IMR-90 (cell line): ENCODE measurements around the gene PDE4B. TPM values are rescaled to one million over a fixed set of nuclear protein-coding genes. Genes with fewer than 3 reads are reported as not detected.
A peak's percentile ranks its signal among the peaks of the same experiment; 100 is the strongest.

Experiments used
- ATAC-seq: fragments of 200-7000 bp; cut with Tn5 transposase; 2 replicates; pipeline ENCODE4 v1.9.1; 2020; ENCODE audit warnings: low read depth, mild to moderate bottlenecking, moderate library complexity
- BruUV-seq: library from RNA; stranded (reverse); fragments of 400-500 nt; replicated peaks from 2 replicates; lab custom pipeline; 2021; lab: Mats Ljungman, UMichigan
- CTCF ChIA-PET: fragments of 300-600 bp; formaldehyde crosslinking; extraction: SDS; loops from one replicate; lab custom pipeline; 2021; ENCODE audit warnings: antibody characterized with exemption; lab: Yijun Ruan, JAX
- POLR2A ChIA-PET: fragments of 300-600 bp; sonication (Branson Sonifier 250); formaldehyde crosslinking; loops from one replicate; lab custom pipeline; 2022; ENCODE audit warnings: antibody characterized with exemption; ENCODE audit not compliant: unreplicated experiment; lab: Charles Lee
- DNase-seq: peaks from one replicate; pipeline ENCODE4 v3.0.0; 2013
- H2AFZ ChIP-seq: replicated peaks from 2 replicates; pipeline ENCODE3; 2013; ENCODE audit warnings: low read length, mild to moderate bottlenecking; ENCODE audit not compliant: poor library complexity
- H2AK5ac ChIP-seq: 2 replicates; pipeline ENCODE4 v1.6.1; 2013; ENCODE audit warnings: low read depth, low read length, inconsistent platforms
- H2AK9ac ChIP-seq: replicated peaks from 2 replicates; pipeline ENCODE3; 2013; ENCODE audit warnings: mild to moderate bottlenecking, low read depth, low read length, moderate library complexity; ENCODE audit not compliant: poor library complexity
- H2BK120ac ChIP-seq: 2 replicates; pipeline ENCODE4 v1.6.1; 2013; ENCODE audit warnings: low read depth, low read length, inconsistent platforms
- H2BK15ac ChIP-seq: 3 replicates; pipeline ENCODE4 v1.6.1; 2013; ENCODE audit warnings: low read depth, low read length, inconsistent platforms
- H2BK20ac ChIP-seq: 2 replicates; pipeline ENCODE4 v1.6.1; 2013; ENCODE audit warnings: low read depth, mild to moderate bottlenecking, inconsistent platforms, low read length, moderate library complexity
- H2BK5ac ChIP-seq: 2 replicates; pipeline ENCODE4 v1.6.1; 2013; ENCODE audit warnings: mild to moderate bottlenecking, low read depth, low read length, inconsistent platforms; ENCODE audit not compliant: poor library complexity, severe bottlenecking
- H3K14ac ChIP-seq: replicated peaks from 2 replicates; pipeline ENCODE4 v1.6.1; 2013; ENCODE audit warnings: low read depth, low read length, inconsistent platforms
- H3K18ac ChIP-seq: 2 replicates; pipeline ENCODE4 v1.6.1; 2013; ENCODE audit warnings: low read depth, low read length, control low read depth
- H3K23ac ChIP-seq: 2 replicates; pipeline ENCODE4 v1.6.1; 2013; ENCODE audit warnings: low read depth, low read length, inconsistent platforms
- H3K27ac ChIP-seq: 2 replicates; pipeline ENCODE4 v1.5.1; 2013; ENCODE audit warnings: mild to moderate bottlenecking, control low read depth, low read length; ENCODE audit not compliant: insufficient read depth
- H3K27me3 ChIP-seq: 2 replicates; pipeline ENCODE4 v1.6.1; 2013; ENCODE audit warnings: low read length; ENCODE audit not compliant: control insufficient read depth, insufficient read depth
- H3K36me3 ChIP-seq: 2 replicates; pipeline ENCODE4 v1.6.1; 2013; ENCODE audit warnings: low read length, mixed read lengths; ENCODE audit not compliant: control insufficient read depth, insufficient read depth
- H3K4ac ChIP-seq: 2 replicates; pipeline ENCODE4 v1.6.1; 2013; ENCODE audit warnings: low read depth, low read length, inconsistent platforms
- H3K4me1 ChIP-seq: 2 replicates; pipeline ENCODE4 v1.6.1; 2013; ENCODE audit warnings: low read length, mixed read lengths; ENCODE audit not compliant: control insufficient read depth, insufficient read depth
- H3K4me2 ChIP-seq: 2 replicates; pipeline ENCODE4 v1.6.1; 2013; ENCODE audit warnings: low read depth, mild to moderate bottlenecking, control low read depth, low read length, moderate library complexity
- H3K4me3 ChIP-seq: 2 replicates; pipeline ENCODE4 v1.5.1; 2013; ENCODE audit warnings: low read depth, mild to moderate bottlenecking, control low read depth, low read length, moderate library complexity; ENCODE audit not compliant: insufficient read depth
- H3K56ac ChIP-seq: 2 replicates; pipeline ENCODE4 v1.6.1; 2013; ENCODE audit warnings: low read length, inconsistent platforms; ENCODE audit not compliant: insufficient read depth; ENCODE audit errors: extremely low read depth
- H3K79me1 ChIP-seq, 2 experiments: 2 replicates each; pipeline ENCODE4 v1.6.1; 2013; ENCODE audit warnings: low read length in 2 of 2, inconsistent platforms in 1 of 2, low read depth in 1 of 2
- H3K9ac ChIP-seq: 2 replicates; pipeline ENCODE4 v1.6.1; 2013; ENCODE audit warnings: low read depth, low read length, control low read depth
- H3K9me1 ChIP-seq: 2 replicates; pipeline ENCODE4 v1.6.1; 2013; ENCODE audit warnings: low read length, inconsistent platforms; ENCODE audit not compliant: insufficient read depth
- H3K9me3 ChIP-seq: 2 replicates; pipeline ENCODE4 v1.6.1; 2013; ENCODE audit warnings: low read length; ENCODE audit not compliant: control insufficient read depth, insufficient read depth
- H4K20me1 ChIP-seq: 2 replicates; pipeline ENCODE4 v1.6.1; 2013; ENCODE audit warnings: low read length, inconsistent platforms; ENCODE audit not compliant: insufficient read depth
- H4K5ac ChIP-seq: 2 replicates; pipeline ENCODE4 v1.6.1; 2013; ENCODE audit warnings: mild to moderate bottlenecking, low read depth, low read length, control low read depth
- H4K8ac ChIP-seq, 2 experiments: 2 replicates each; pipeline ENCODE4 v1.6.1; 2013; ENCODE audit warnings: low read depth in 2 of 2, low read length in 2 of 2, control low read depth in 1 of 2, inconsistent platforms in 1 of 2
- H4K91ac ChIP-seq: 2 replicates; pipeline ENCODE4 v1.6.1; 2013; ENCODE audit warnings: low read depth, low read length, inconsistent platforms; ENCODE audit not compliant: insufficient read depth
- CEBPB ChIP-seq: IDR thresholded peaks from 2 replicates; pipeline ENCODE4 v1.6.1; 2012; ENCODE audit warnings: low read depth, low read length, improper control_type of control experiment
- CHD1 ChIP-seq: IDR thresholded peaks from 2 replicates; pipeline ENCODE4 v1.6.1; 2012; ENCODE audit warnings: low read depth, low read length, improper control_type of control experiment
- FOS ChIP-seq: fragments of 150-350 bp; IDR thresholded peaks from 2 replicates; pipeline ENCODE4 v1.6.1; 2016; ENCODE audit warnings: low read depth, low read length
- MAFK ChIP-seq: IDR thresholded peaks from 2 replicates; pipeline ENCODE4 v1.6.1; 2012; ENCODE audit warnings: low read depth, low read length, improper control_type of control experiment
- MAZ ChIP-seq: IDR thresholded peaks from 2 replicates; pipeline ENCODE4 v1.6.1; 2012; ENCODE audit warnings: low read depth, mild to moderate bottlenecking, low read length, improper control_type of control experiment, moderate library complexity, borderline replicate concordance
- MXI1 ChIP-seq: IDR thresholded peaks from 2 replicates; pipeline ENCODE4 v1.6.1; 2012; ENCODE audit warnings: low read depth, mild to moderate bottlenecking, low read length, moderate library complexity, borderline replicate concordance
- NFE2L2 ChIP-seq: fragments of 150-350 bp; IDR thresholded peaks from 2 replicates; pipeline ENCODE4 v1.6.1; 2016; ENCODE audit warnings: low read depth, mild to moderate bottlenecking, low read length
- RFX5 ChIP-seq: IDR thresholded peaks from 2 replicates; pipeline ENCODE4 v1.8.0; 2012; ENCODE audit warnings: low read depth, mild to moderate bottlenecking, low read length, moderate library complexity
- SMC3 ChIP-seq: fragments of 150-350 bp; IDR thresholded peaks from 2 replicates; pipeline ENCODE4 v1.6.1; 2016; ENCODE audit warnings: low read depth, mild to moderate bottlenecking, antibody characterized with exemption, low read length, moderate library complexity
- dilution Hi-C: fragments of 300-500 bp; cut with HindIII; formaldehyde crosslinking; loops from one replicate; pipeline ENCODE4 v1.14.3; 2018; ENCODE audit warnings: low sequenced_read_pairs; ENCODE audit not compliant: unreplicated experiment
- in situ Hi-C: fragments of 300-500 bp; cut with MboI; formaldehyde crosslinking; loops from 3 replicates; pipeline ENCODE4 v1.14.3; 2019; ENCODE audit warnings: low sequenced_read_pairs, inconsistent platforms, mixed read lengths
- intact Hi-C: fragments of 100-400 bp; cut with micrococcal nuclease; formaldehyde crosslinking; loops from 2 replicates; pipeline ENCODE4 v1.10.0; 2022
- polyA plus RNA-seq, 3 experiments: library from polyadenylated mRNA; depleted of rRNA; stranded (reverse); fragments of >200 nt; gene quantifications; 2 replicates each; pipeline ENCODE4 v1.2.3, GENCODE V29; 2012; ENCODE audit warnings: low replicate concordance in 1 of 3
- total RNA-seq: library from RNA; depleted of rRNA; stranded (reverse); fragments of >200 nt; gene quantifications from 2 replicates; pipeline ENCODE4 v1.2.3, GENCODE V29; 2012

PDE4B gene
- total and polyA plus RNA-seq, 2 of the 4 experiments (the other 2 are of a cell fraction), result 5.8 to 21.3 TPM

DNA sequence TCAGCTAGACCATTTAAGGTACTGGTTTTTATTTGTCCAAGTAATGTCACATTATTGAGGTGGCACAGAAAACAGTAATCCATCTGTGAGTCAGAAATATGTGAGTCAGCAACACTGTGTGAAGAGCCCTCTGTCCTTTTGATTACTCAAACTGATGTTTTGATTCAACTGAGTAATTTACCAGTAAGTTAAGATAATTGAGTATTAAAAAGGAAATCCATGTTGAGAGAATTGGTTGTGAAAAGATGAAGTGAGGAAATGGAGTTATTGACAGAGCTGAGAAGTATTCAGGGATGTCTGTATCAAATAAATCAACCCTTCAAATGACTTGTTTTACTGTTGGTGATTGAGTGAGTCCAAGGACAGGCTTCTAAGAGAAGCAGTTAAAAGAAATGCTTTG is 438.5 kb downstream of the PDE4B start:
- Histone ChIP-seq H3K4me2 (no peak overlapping the region), H3K4ac (no peak overlapping the region), H3K14ac (no peak overlapping the region), H2BK120ac (no peak overlapping the region), H4K20me1 (no peaks in the 10 kb centered on the region), H3K4me3 (no peak overlapping the region), H3K27ac (no peak overlapping the region), H2BK15ac (no peak overlapping the region), H2BK20ac (no peak overlapping the region), H3K4me1 (no peaks in the 10 kb centered on the region), H4K5ac (no peak overlapping the region), H4K91ac (no peak overlapping the region), H3K9me1 (no peaks in the 10 kb centered on the region), H3K9ac (no peak overlapping the region), H3K18ac (no peak overlapping the region), H4K8ac (no peak overlapping the region), H2AK9ac (no peak overlapping the region), H2AK5ac (no peak overlapping the region), H3K9me3 (no peaks in the 10 kb centered on the region), H2BK5ac (no peak overlapping the region), H3K36me3 (no peaks in the 10 kb centered on the region), H2AFZ (no peak overlapping the region), H3K79me1 (no peaks in the 10 kb centered on the region), H3K56ac (no peak overlapping the region), H3K27me3 (no peaks in the 10 kb centered on the region), H3K23ac (no peak overlapping the region)
- ATAC-seq (peak; percentile 32; the same call in 1 of the 2 replicates), DNase-seq (peak; percentile 52)
- CTCF ChIA-PET, result interaction anchor here (0.6 to 0.7 kb wide), 3 partner anchors 22 to 275 kb away, joined by 3 to 6 read pairs (median 6); no protein-coding TSS in a partner anchor
- intact Hi-C loops (loop anchor here (2.0 kb wide), 1 partner anchor 70 kb away; no protein-coding TSS in a partner anchor), dilution Hi-C loops (no loop called here), in situ Hi-C loops (loop anchor here (25.0 kb wide), 1 partner anchor 494 kb away; no protein-coding TSS in a partner anchor)
- TF ChIP-seq NFE2L2 (no peak), RFX5 (no peak), MXI1 (no peak), FOS (0 out of 2 replicates have a peak, but pooled peaks have one; percentile 17), MAFK (peak; percentile 14; the same call in 1 of the 2 replicates), SMC3 (no peak), MAZ (no peak), CEBPB (no peak), CHD1 (no peak)
- POLR2A ChIA-PET, result no interaction called here
- no TSS peak for BruUV-seq
